OCI-LY7 (cell line): ENCODE results near the gene ELAC2. TPM values are rescaled to one million over a fixed set of nuclear protein-coding genes. Genes with fewer than 3 reads are reported as not detected.

Experiments
- BruUV-seq: library from RNA; stranded (reverse); fragments of 400-500 nt; replicated peaks from 2 replicates; lab custom pipeline; 2021; lab: Mats Ljungman, UMichigan
- CTCF ChIA-PET: fragments of 300-600 bp; sonication (Branson Sonifier 250); formaldehyde crosslinking; loops from one replicate; lab custom pipeline; 2022; ENCODE audit warnings: antibody characterized with exemption; ENCODE audit not compliant: unreplicated experiment; lab: Charles Lee
- POLR2A ChIA-PET: fragments of 300-600 bp; sonication (Branson Sonifier 250); formaldehyde crosslinking; loops from one replicate; lab custom pipeline; 2022; ENCODE audit warnings: antibody characterized with exemption; lab: Charles Lee
- DNase-seq: peaks from one replicate; pipeline ENCODE4 v3.0.0-alpha.2; 2015; ENCODE audit warnings: low spot score
- H2AFZ ChIP-seq: fragments of 200-600 bp; sonication (generic), shearing (Covaris generic); 2 replicates; pipeline ENCODE4 v1.6.1; 2014; ENCODE audit warnings: mild to moderate bottlenecking, antibody characterized with exemption, low read length, moderate library complexity
- H3K27ac ChIP-seq: fragments of 200-600 bp; sonication (generic); 2 replicates; pipeline ENCODE4 v1.5.1; 2014; ENCODE audit warnings: mixed run types, low read depth, mild to moderate bottlenecking, moderate library complexity, low read length, inconsistent platforms; ENCODE audit not compliant: poor library complexity, severe bottlenecking
- H3K36me3 ChIP-seq: fragments of 200-600 bp; sonication (generic); 2 replicates; pipeline ENCODE4 v1.6.1; 2014; ENCODE audit warnings: mild to moderate bottlenecking, antibody characterized with exemption, low read length, moderate library complexity, mixed read lengths; ENCODE audit not compliant: insufficient read depth
- H3K4me1 ChIP-seq: fragments of 200-600 bp; sonication (generic); 2 replicates; pipeline ENCODE4 v1.5.1; 2014; ENCODE audit warnings: mild to moderate bottlenecking, low read length; ENCODE audit not compliant: insufficient read depth, poor library complexity, severe bottlenecking
- H3K4me2 ChIP-seq: fragments of 200-600 bp; sonication (generic); 2 replicates; pipeline ENCODE4 v1.6.1; 2014; ENCODE audit warnings: mild to moderate bottlenecking, low read length
- H3K4me3 ChIP-seq: fragments of 200-600 bp; sonication (generic); 2 replicates; pipeline ENCODE4 v1.5.1; 2014; ENCODE audit warnings: mild to moderate bottlenecking, low read depth, low read length; ENCODE audit not compliant: poor library complexity, severe bottlenecking
- H3K79me2 ChIP-seq: fragments of 200-600 bp; sonication (generic); 2 replicates; pipeline ENCODE4 v1.6.1; 2016; ENCODE audit warnings: low read depth, mild to moderate bottlenecking, low read length, moderate library complexity, mixed read lengths; ENCODE audit not compliant: insufficient read depth
- H3K9me2 ChIP-seq: fragments of 200-600 bp; sonication (generic); 2 replicates; pipeline ENCODE4 v1.6.1; 2016; ENCODE audit warnings: mild to moderate bottlenecking, low read length, mixed read lengths; ENCODE audit not compliant: insufficient read depth
- H3K9me3 ChIP-seq: fragments of 200-600 bp; sonication (generic); 2 replicates; pipeline ENCODE4 v1.6.1; 2014; ENCODE audit warnings: mild to moderate bottlenecking, mixed run types, low read length, mixed read lengths
- H4K20me1 ChIP-seq: fragments of 200-600 bp; sonication (generic); 2 replicates; pipeline ENCODE4 v1.6.1; 2014; ENCODE audit warnings: mild to moderate bottlenecking, antibody characterized with exemption, low read length, moderate library complexity, mixed read lengths; ENCODE audit not compliant: insufficient read depth
- CTCF ChIP-seq: fragments of 200-600 bp; sonication (generic); conservative IDR thresholded peaks from 2 replicates; pipeline ENCODE4 v1.5.1; 2014; ENCODE audit warnings: mild to moderate bottlenecking, antibody characterized with exemption, low read length, moderate library complexity, mixed read lengths
- EZH2phosphoT487 ChIP-seq: fragments of 200-600 bp; sonication (generic); IDR thresholded peaks from 2 replicates; pipeline ENCODE4 v1.6.1; 2018; ENCODE audit warnings: low read depth, borderline replicate concordance, mild to moderate bottlenecking, mixed run types, antibody characterized with exemption, low read length, moderate library complexity, mixed read lengths
- intact Hi-C: fragments of 100-400 bp; cut with micrococcal nuclease; formaldehyde crosslinking; loops from one replicate; pipeline ENCODE4 v1.10.0; 2022; ENCODE audit not compliant: unreplicated experiment
- total RNA-seq, 2 experiments: library from RNA; depleted of rRNA in 1 of 2; stranded (reverse); fragments of >200 nt in 1 of 2; shearing (Covaris generic) in 1 of 2; gene quantifications; 2 replicates each; pipeline ENCODE4 v1.2.3, GENCODE V29; 2014 to 2022

ELAC2 gene
- total RNA-seq, 2 experiments from 2014 or later: 90.7 to 127 TPM

GRCh38 chr17:13010959-13011358 is 6.9 kb downstream of the ELAC2 start:
- Histone ChIP-seq H3K36me3 (peaks cover 97% of the 10 kb centered on the region), H3K4me3 (no peak overlapping the region), H3K9me3 (no peaks in the 10 kb centered on the region), H3K4me2 (no peak overlapping the region), H3K4me1 (peaks cover 3% of the 10 kb centered on the region), H3K9me2 (no peaks in the 10 kb centered on the region), H3K27ac (no peak overlapping the region), H3K79me2 (peaks cover 3% of the 10 kb centered on the region; the same call in 1 of the 2 replicates), H2AFZ (no peak overlapping the region), H4K20me1 (0 out of 2 replicates have a peak, but pooled peaks cover 4% of the 10 kb centered on the region)
- TF ChIP-seq CTCF: no peak
- TF ChIP-seq EZH2phosphoT487: no peak
- ChIA-PET POLR2A (no interaction called here), CTCF (no interaction called here)
- BruUV-seq: no TSS peak
- intact Hi-C loops: no loop called here
- no peak for DNase-seq

GRCh38 chr17:13008461-13008860 is 9.4 kb downstream of the ELAC2 start:
- DNase-seq: no peak
- Histone ChIP-seq H3K9me3 (no peaks in the 10 kb centered on the region), H3K36me3 (peaks cover 97% of the 10 kb centered on the region), H3K79me2 (no peaks in the 10 kb centered on the region), H3K9me2 (no peaks in the 10 kb centered on the region), H4K20me1 (0 out of 2 replicates have a peak, but pooled peaks cover 4% of the 10 kb centered on the region), H3K27ac (no peak overlapping the region), H3K4me3 (no peak overlapping the region), H3K4me1 (no peaks in the 10 kb centered on the region), H2AFZ (no peak overlapping the region), H3K4me2 (no peak overlapping the region)
- no peak for TF ChIP-seq CTCF
- no peak for TF ChIP-seq EZH2phosphoT487
- POLR2A ChIA-PET: interaction anchor here (1.2 to 1.3 kb wide), 2 partner anchors 9 to 11 kb away, joined by 5 to 6 read pairs; partner anchors contain the start of gene ELAC2
- intact Hi-C loops: loop anchor here (10.0 kb wide), 1 partner anchor 754 kb away; no protein-coding TSS in a partner anchor
- CTCF ChIA-PET: no interaction called here
- no TSS peak for BruUV-seq

GRCh38 chr17:13005530-13005929 is 12.3 kb downstream of the ELAC2 start:
- 0 out of 2 replicates have a peak, but pooled peaks cover 8% of the 10 kb centered on the region for H4K20me1 ChIP-seq
- TF ChIP-seq EZH2phosphoT487: no peak
- TF ChIP-seq CTCF: no peak
- intact Hi-C loops: loop anchor here (10.0 kb wide), 1 partner anchor 751 kb away; no protein-coding TSS in a partner anchor
- POLR2A ChIA-PET: no interaction called here
- H3K79me2 ChIP-seq: no peaks in the 10 kb centered on the region
- H3K4me3 ChIP-seq: no peak overlapping the region
- peaks cover 94% of the 10 kb centered on the region for H3K36me3 ChIP-seq
- H2AFZ ChIP-seq: no peak overlapping the region
- CTCF ChIA-PET: no interaction called here
- no peak overlapping the region for H3K27ac ChIP-seq
- H3K4me1 ChIP-seq: no peaks in the 10 kb centered on the region
- H3K9me2 ChIP-seq: no peaks in the 10 kb centered on the region
- no peak overlapping the region for H3K4me2 ChIP-seq
- no peak for DNase-seq
- BruUV-seq: no TSS peak
- no peaks in the 10 kb centered on the region for H3K9me3 ChIP-seq
